Activated CD4-positive, alpha-beta T cell treated with anti-CD3 and anti-CD28 coated beads for 48 hours (primary cell): ENCODE results near the gene CHI3L2.
"Not testable (repeated sequence)": the region's sequence is repeated elsewhere in the genome, so short reads cannot be mapped to it uniquely, and the experiment has no call there.

Experiments used
- DNase-seq: peaks from one replicate; pipeline ENCODE4 v3.0.0-alpha.2; 2020

Gene CHI3L2

GRCh38 chr1:111202707-111203623 lies 24.5 kb upstream of the CHI3L2 start:
- DNase-seq = no peak

- DNase-seq = peak; percentile 90
Observed at GRCh38 chr1:111203681-111204200, 23.8 kb upstream of the CHI3L2 start.

DNA sequence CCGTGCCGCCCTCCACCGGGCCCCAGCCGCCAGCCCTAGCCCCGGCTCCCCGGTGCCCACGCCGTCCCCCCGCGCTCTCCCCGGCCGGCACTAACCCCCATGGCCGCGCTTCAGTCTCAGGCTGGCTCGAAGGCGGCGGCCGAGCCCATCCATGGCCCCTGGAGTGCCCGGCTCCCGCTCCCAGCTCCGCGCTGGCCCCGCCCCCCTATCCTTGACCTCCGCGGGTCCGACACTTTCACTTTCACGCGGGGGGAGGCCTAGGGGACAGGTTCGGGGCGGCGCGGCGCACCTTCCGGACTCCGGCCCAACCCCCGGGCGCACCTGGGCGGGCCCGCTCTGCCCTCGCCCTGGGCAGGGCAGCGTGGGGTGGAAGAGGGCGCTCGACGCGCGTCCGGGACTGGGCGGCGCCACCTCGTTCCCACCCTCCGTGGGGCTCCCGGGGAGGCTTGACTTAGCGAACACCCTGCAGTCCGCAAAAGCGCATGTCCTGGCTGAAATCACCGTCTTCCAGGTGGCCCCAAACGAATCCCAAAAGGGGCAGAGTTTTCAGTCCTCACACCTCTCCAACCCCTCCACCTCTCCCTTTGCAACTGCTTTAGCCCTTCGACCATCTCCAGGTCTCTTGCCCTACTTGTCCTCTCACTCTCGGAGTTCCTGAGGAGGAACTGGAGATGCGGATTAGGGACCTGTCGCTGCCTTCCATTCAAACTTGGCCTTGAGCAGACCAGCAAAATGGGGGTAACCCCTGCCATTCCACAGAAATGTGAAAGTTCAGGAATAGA lies 23.1 kb upstream of the CHI3L2 start:
- DNase-seq = peak; percentile 73

- no peak for DNase-seq
Observed at GRCh38 chr1:111204983-111205713, 22.4 kb upstream of the CHI3L2 start.

- DNase-seq = no peak
Observed at GRCh38 chr1:111205714-111206050, 21.8 kb upstream of the CHI3L2 start.

DNA sequence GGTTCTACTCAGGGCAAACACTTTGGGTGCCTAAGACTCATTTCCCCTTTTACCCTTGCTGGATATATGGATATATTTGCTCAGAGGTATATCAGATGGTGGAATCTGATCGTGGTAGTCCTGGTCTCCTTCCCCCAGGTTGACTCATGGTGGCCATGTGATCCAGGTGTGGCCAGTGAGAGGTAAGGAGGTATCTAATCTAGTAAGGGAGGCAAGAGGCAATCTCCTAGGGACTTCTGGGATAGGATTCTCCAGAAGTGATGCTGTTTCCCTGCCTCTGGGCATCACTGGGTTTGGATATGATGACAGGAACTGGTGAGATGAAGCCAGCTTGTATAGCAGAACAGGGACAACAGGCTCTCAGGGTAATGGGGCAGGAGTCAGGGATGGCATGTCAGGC lies 18.6 kb upstream of the CHI3L2 start:
- DNase-seq = no peak

DNA sequence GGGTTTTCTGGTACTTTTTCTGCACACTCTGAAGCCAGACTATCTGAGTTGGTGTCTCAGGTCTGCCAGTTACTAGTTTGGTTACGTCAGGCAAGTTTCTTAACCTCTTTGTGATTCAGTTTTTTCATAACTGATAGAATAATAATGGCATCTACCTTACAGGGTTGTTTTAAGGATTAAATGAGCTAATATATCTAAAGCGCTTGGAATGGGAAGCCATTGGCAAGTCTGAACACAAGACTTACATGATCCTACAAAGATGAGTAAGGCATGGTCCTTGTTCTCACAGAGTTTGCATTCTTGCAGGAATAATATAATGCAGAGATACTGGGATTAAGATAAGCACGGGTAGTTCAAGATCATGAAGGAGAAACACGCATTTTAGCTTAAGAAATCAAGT lies 17.9 kb upstream of the CHI3L2 start:
- no peak for DNase-seq

DNA sequence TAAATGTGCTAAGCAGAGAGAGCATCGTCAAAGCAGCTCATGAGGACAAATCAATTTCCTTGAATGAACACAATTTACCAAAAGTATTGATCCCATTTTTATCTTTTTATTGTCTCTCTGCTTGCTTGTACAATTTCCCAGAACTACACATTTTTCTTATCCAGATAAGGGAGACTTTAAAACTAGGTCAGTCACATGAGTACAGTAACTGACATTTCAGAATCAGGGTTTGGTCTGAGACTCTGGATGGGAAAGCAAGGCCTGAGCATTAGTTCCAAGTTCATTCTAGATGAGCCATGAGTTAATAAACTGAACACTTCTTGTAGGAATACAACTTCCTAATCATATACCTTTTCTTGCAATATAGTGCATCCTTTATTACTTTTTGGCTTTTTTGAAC lies 15.6 kb upstream of the CHI3L2 start:
- no peak for DNase-seq

- no peak for DNase-seq
Observed at GRCh38 chr1:111212634-111213335, 14.7 kb upstream of the CHI3L2 start.

DNA sequence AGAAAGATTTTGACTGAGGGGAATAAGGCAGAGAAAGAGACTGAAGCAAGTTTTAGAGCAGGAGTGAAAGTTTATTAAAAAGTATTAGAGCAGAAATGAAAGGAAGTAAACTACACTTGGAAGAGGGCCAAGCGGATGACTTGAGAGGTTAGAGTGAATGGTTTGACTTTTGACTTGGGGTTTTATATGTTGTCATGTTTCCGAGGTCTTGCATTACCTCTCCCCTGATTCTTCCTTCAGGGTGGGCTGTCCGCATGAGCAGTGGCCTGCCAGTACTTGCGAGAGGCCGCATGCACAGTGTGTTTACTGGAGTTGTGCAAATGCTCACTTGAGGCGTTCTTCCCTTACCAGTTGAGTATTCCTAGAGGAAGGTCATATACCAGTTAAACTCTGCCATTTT lies 14.1 kb upstream of the CHI3L2 start:
- no peak for DNase-seq

DNA sequence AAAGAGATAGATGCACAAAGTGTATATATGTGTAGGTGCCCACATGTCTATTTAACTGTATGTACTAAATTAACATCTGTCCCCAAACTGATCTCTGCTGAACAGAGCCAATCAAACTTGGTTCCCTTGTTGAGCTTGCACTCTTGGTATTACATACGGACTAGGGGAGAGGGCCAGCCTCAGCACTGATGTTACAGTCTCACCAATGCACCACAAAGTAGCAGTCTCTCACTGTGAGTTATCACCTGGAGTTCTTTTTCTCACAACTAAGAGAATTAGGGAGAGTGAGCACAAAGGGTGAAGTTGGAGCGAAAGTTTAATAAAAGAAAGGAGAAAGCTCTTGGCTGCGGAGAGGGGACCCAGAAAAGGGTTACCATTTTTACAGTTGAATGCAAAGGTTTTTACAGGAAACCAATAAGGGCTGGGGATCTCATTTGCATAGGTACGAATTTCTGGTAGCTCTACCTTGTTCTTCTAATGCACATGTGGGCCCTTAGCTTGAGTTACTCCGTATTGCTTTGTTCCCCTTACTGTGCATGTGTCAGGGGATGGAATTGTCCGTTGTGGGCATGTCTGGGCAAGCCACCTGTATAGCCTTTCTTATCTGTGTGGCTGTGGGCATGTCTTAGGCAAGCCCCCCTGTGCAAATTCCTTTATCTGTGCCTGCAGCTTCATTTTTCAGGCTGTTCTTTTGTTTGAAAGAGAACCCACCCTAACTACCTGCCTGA lies 13.3 kb upstream of the CHI3L2 start:
- no peak for DNase-seq

DNA sequence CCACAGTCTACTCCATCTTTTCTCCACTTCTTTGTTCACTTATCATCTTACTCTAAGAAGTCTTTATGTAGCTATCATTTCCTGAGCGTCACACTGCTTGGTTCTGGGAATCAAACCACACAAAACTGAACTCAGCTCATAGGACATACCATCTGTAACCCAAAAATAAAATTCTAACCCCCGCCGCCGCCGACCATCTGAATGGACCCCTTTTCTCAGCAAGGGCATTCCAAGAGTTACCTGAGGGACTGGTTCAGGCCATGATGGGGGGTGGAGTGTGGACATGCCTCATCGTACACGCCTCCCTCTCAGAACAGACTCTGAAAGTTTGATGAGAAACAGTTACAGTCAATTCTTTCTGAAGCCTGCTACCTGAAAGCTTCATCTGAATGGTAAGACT lies 12.6 kb upstream of the CHI3L2 start:
- peak; percentile 72 for DNase-seq

- DNase-seq = not testable (repeated sequence)
Observed at GRCh38 chr1:111215285-111215684, 12.2 kb upstream of the CHI3L2 start.

GRCh38 chr1:111216751-111217150 lies 10.8 kb upstream of the CHI3L2 start:
- no peak for DNase-seq

GRCh38 chr1:111217183-111217910 lies 10.2 kb upstream of the CHI3L2 start:
- no peak for DNase-seq

DNA sequence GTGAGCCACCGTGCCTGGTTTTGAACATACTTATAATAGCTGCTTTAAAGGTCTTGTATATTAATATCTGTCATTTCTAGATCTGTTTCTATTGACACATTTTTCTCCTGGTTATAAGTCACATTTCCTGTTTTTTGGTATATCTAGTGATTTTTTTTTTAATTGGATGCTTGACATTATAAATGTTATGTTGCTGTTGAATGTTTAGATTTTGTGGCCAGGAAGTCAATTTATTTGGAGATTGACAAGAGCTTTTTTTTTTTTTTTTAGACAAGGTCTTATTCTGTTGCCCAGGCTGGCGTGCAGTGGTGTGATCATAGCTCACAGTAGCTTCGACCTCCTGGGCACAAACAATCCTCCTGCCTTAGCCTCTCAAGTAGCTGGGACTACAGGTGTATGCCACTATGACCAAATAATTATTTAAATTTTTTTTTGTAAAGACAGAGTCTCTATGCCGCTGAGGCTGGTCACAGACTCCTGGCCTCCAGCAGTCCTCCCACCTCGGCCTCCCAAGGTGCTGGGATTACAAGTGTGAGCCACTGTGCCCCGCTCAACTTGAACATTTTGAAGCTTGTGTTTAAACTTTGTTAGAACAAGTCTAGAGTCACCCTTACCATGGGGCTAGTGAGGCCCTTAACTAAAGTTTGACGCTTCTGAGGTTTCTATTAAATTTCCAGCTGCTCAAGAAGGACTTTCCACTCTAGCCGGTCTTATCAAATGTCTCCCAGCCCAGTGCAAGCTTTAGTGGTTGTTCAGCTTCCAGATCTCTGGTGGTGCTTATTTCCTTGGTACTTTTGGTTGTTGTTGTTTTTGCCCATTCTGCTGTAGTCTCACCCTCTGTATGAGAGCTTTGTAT lies 8.6 kb upstream of the CHI3L2 start:
- no peak for DNase-seq

DNA sequence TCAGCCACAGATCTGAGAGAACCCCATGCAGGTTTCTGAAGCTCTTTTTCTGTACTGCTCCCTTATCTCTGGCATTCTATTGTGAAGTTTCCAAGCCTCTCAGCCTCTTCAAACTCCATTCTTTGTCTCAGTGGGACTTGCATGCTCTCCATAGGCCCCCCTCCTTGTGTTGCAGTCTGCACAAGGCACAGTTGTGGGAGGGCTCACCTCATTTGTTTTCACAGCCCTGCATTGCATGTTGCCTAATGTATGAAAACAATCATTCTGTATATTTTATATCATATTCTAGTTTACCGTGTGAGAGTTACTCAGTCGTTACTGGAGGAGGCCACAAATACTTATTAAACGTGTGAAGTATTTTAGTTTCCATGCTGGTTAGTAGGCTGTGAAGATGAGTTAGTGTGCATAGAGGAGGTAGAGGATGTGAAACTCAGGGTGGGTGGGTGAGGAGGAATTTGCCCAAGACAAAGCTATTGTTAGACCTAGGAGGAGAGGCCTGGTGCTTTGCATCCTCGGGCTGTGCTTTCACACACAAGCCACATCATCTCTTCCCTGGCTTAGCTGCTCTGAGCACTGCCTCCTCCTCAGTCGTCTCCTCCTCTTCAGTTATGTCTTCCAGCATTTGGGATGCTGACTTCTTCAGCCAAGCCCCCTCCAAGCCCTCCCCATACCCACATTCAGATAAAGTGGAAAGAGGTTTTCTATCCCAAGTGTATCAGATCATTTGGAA lies 7.8 kb upstream of the CHI3L2 start:
- DNase-seq = peak; percentile 73

GRCh38 chr1:111220302-111220890 lies 7.1 kb upstream of the CHI3L2 start:
- DNase-seq = no peak

DNA sequence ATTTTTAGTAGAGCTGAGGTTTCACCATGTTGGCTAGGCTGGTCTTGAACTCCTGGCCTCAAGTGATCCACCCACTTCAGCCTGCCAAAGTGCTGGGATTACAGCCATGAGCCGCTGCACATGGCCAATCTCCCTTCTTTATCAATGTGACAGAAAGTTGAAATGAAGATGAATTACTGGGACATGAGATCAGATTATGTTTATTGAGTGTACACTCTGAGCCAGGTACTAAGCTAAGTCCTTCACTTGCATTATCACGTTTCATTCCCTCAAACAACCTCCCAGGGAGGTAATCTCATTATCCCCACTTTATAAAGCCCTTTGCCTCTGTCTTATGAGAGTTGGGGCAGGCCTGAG lies 6.3 kb upstream of the CHI3L2 start:
- DNase-seq = no peak
